Measurements from ENCODE around the gene KIF1B.

GRCh38 chr1:10192263-10192662 lies 18.1 kb upstream of the KIF1B start:
- TF ChIP-seq CTCF (conservative IDR thresholded peaks at IDR 0.05; ENCODE audit: low read depth, low read length) (no peak), EZH2 (IDR thresholded peaks at IDR 0.05; ENCODE audit: borderline replicate concordance, low read depth, low read length, poor library complexity, severe bottlenecking) (no peak)
